HEK293 (cell line): Measurements from ENCODE around the gene IRF3.

Source experiments
- CTCF ChIA-PET: fragments of 350-600 bp; formaldehyde crosslinking; extraction: SDS; loops from one replicate; lab custom pipeline; 2021; ENCODE audit warnings: antibody characterized with exemption; lab: Yijun Ruan, JAX
- POLR2A ChIA-PET: fragments of 300-600 bp; formaldehyde crosslinking; extraction: SDS; loops from one replicate; lab custom pipeline; 2020; ENCODE audit warnings: antibody characterized with exemption, inconsistent platforms; lab: Yijun Ruan, JAX
- H3K27ac ChIP-seq: fragments of 200-500 bp; sonication (Bioruptor generic); 2 replicates; pipeline ENCODE4 v1.5.1; 2014; ENCODE audit warnings: low read depth, low read length, control low read depth, inconsistent platforms; ENCODE audit errors: extremely low read depth
- H3K36me3 ChIP-seq, 2 experiments: fragments of 200-500 bp in 1 of 2; sonication (Bioruptor generic) in 1 of 2; 1 replicate in 1 of 2; 2 replicates in 1 of 2; pipeline ENCODE4 v1.5.1; 2014 to 2017; ENCODE audit warnings: inconsistent platforms in 2 of 2, low read length in 2 of 2; ENCODE audit not compliant: control insufficient read depth in 2 of 2, insufficient read depth in 1 of 2
- H3K4me1 ChIP-seq: fragments of 200-500 bp; sonication (Bioruptor generic); 2 replicates; pipeline ENCODE4 v1.5.1; 2014; ENCODE audit warnings: mild to moderate bottlenecking, low read length, inconsistent platforms; ENCODE audit not compliant: control insufficient read depth, insufficient read depth
- H3K4me3 ChIP-seq: 2 replicates; pipeline ENCODE4 v1.5.1; 2011; ENCODE audit warnings: low read depth, mild to moderate bottlenecking, control low read depth, low read length, moderate library complexity
- H3K9me3 ChIP-seq: fragments of 200-500 bp; sonication (Bioruptor generic); 2 replicates; pipeline ENCODE4 v1.5.1; 2014; ENCODE audit warnings: low read depth, low read length, inconsistent platforms; ENCODE audit not compliant: control insufficient read depth, insufficient read depth
- GFI1B ChIP-seq: fragments of 450-650 bp; formaldehyde crosslinking; IDR thresholded peaks from 2 replicates; pipeline ENCODE4 v1.5.1; 2016; ENCODE audit warnings: missing biosample characterization, missing genetic modification characterization
- GLIS1 ChIP-seq: fragments of 450-650 bp; formaldehyde crosslinking; IDR thresholded peaks from 2 replicates; pipeline ENCODE4 v1.5.1; 2016; ENCODE audit warnings: missing biosample characterization, missing genetic modification characterization
- HOXA7 ChIP-seq: sonication (generic); formaldehyde crosslinking; IDR thresholded peaks from 2 replicates; pipeline ENCODE4 v1.8.1; 2022; ENCODE audit warnings: missing genetic modification reagents, borderline replicate concordance
- KLF8 ChIP-seq: fragments of 450-650 bp; formaldehyde crosslinking; IDR thresholded peaks from 2 replicates; pipeline ENCODE4 v1.5.1; 2016; ENCODE audit warnings: missing biosample characterization, missing genetic modification characterization
- MEIS1 ChIP-seq: sonication (generic); formaldehyde crosslinking; IDR thresholded peaks from 2 replicates; pipeline ENCODE4 v1.8.1; 2022; ENCODE audit warnings: missing genetic modification reagents, mild to moderate bottlenecking, borderline replicate concordance
- ZBTB8A ChIP-seq: fragments of 450-650 bp; formaldehyde crosslinking; IDR thresholded peaks from 2 replicates; pipeline ENCODE4 v1.5.1; 2016; ENCODE audit warnings: missing biosample characterization, missing genetic modification characterization
- ZNF2 ChIP-seq: fragments of 450-650 bp; formaldehyde crosslinking; IDR thresholded peaks from 2 replicates; pipeline ENCODE4 v1.5.1; 2016; ENCODE audit warnings: missing biosample characterization, missing genetic modification characterization
- ZNF324 ChIP-seq: fragments of 450-650 bp; formaldehyde crosslinking; IDR thresholded peaks from 2 replicates; pipeline ENCODE4 v1.5.1; 2016; ENCODE audit warnings: missing biosample characterization, missing genetic modification characterization
- ZNF433 ChIP-seq: fragments of 450-650 bp; formaldehyde crosslinking; IDR thresholded peaks from 2 replicates; pipeline ENCODE4 v1.5.1; 2016; ENCODE audit warnings: missing biosample characterization, missing genetic modification characterization, low read depth
- ZNF571 ChIP-seq: fragments of 450-650 bp; formaldehyde crosslinking; IDR thresholded peaks from 2 replicates; pipeline ENCODE4 v1.5.0; 2017; ENCODE audit warnings: missing biosample characterization, missing genetic modification characterization
- ZNF626 ChIP-seq: fragments of 450-650 bp; sonication (Bioruptor Pico); formaldehyde crosslinking; IDR thresholded peaks from 2 replicates; pipeline ENCODE4 v1.5.1; 2018; ENCODE audit warnings: missing biosample characterization, missing genetic modification characterization, inconsistent platforms
- ZNF639 ChIP-seq: fragments of 450-650 bp; formaldehyde crosslinking; IDR thresholded peaks from 2 replicates; pipeline ENCODE4 v1.5.1; 2016; ENCODE audit warnings: missing biosample characterization, missing genetic modification characterization
- ZNF670 ChIP-seq: fragments of 450-650 bp; formaldehyde crosslinking; IDR thresholded peaks from 2 replicates; pipeline ENCODE4 v1.5.1; 2016; ENCODE audit warnings: missing biosample characterization, missing genetic modification characterization, low read depth
- ZNF747 ChIP-seq: fragments of 450-650 bp; formaldehyde crosslinking; IDR thresholded peaks from 2 replicates; pipeline ENCODE4 v1.5.1; 2016; ENCODE audit warnings: missing biosample characterization, missing genetic modification characterization
- TF ChIP-seq, protein P1 (sequence below): fragments of 450-650 bp; formaldehyde crosslinking; IDR thresholded peaks from 2 replicates; pipeline ENCODE4 v1.5.1; 2016; ENCODE audit warnings: missing biosample characterization, missing genetic modification characterization
- TF ChIP-seq, protein P2 (sequence below): fragments of 450-650 bp; formaldehyde crosslinking; IDR thresholded peaks from 2 replicates; pipeline ENCODE4 v1.5.1; 2016; ENCODE audit warnings: missing biosample characterization, missing genetic modification characterization
- TF ChIP-seq, protein P3 (sequence below): fragments of 450-650 bp; formaldehyde crosslinking; conservative IDR thresholded peaks from 2 replicates; pipeline ENCODE4 v1.5.1; 2016; ENCODE audit warnings: low read depth, missing biosample characterization, missing genetic modification characterization
- TF ChIP-seq, protein P4 (sequence below): fragments of 450-650 bp; formaldehyde crosslinking; IDR thresholded peaks from 2 replicates; pipeline ENCODE4 v1.5.1; 2016; ENCODE audit warnings: missing biosample characterization, missing genetic modification characterization, borderline replicate concordance
- TF ChIP-seq, protein P5 (sequence below): fragments of 450-650 bp; formaldehyde crosslinking; IDR thresholded peaks from 2 replicates; pipeline ENCODE4 v1.5.1; 2016; ENCODE audit warnings: missing biosample characterization, missing genetic modification characterization

Gene IRF3

DNA sequence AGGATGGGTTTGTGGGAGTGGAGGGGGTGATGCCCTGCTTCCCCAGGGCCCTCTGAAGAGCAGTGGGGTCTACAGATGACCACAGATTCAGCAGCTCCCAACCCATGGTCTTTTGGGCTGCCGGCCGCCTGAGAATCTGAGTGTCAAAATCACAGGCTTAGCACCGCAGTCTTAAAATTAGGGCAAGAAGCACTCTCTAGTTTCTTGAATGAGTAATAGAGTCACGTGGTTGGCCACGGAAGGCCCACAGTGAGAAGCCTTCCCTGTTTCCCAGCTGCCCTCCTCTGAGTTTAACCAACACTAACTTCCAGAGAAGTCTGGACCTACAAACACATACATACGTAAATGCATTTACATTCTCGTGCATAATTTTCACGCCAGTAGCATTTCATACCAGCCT lies 16.6 kb upstream of the IRF3 start:
- CTCF ChIA-PET = interaction anchor here (1.0 to 2.0 kb wide), 3 partner anchors 18 to 179 kb away, joined by 4 to 10 read pairs (median 8); partner anchors contain the start of gene PTOV1
- Histone ChIP-seq H3K27ac (no peak overlapping the region), H3K9me3 (no peaks in the 10 kb centered on the region), H3K4me1 (peaks cover 17% of the 10 kb centered on the region), H3K36me3 (peaks cover 43 to 59% of the 10 kb centered on the region in 2 experiments), H3K4me3 (no peak overlapping the region)
- TF ChIP-seq KLF8 (tag by site-specific recombination) (no peak), MEIS1 (CRISPR knock-in tag) (no peak), ZBTB8A (no peak), ZNF639 (tag by site-specific recombination) (no peak)
- TF ChIP-seq, protein P1, sequence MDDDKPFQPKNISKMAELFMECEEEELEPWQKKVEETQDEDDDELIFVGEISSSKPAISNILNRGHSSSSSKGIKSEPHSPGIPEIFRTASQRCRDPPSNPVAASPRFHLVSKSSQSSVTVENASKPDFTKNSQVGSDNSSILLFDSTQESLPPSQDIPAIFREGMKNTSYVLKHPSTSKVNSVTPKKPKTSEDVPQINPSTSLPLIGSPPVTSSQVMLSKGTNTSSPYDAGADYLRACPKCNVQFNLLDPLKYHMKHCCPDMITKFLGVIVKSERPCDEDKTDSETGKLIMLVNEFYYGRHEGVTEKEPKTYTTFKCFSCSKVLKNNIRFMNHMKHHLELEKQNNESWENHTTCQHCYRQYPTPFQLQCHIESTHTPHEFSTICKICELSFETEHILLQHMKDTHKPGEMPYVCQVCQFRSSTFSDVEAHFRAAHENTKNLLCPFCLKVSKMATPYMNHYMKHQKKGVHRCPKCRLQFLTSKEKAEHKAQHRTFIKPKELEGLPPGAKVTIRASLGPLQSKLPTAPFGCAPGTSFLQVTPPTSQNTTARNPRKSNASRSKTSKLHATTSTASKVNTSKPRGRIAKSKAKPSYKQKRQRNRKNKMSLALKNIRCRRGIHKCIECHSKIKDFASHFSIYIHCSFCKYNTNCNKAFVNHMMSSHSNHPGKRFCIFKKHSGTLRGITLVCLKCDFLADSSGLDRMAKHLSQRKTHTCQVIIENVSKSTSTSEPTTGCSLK (tag by site-specific recombination) = no peak
- TF ChIP-seq, protein P2, sequence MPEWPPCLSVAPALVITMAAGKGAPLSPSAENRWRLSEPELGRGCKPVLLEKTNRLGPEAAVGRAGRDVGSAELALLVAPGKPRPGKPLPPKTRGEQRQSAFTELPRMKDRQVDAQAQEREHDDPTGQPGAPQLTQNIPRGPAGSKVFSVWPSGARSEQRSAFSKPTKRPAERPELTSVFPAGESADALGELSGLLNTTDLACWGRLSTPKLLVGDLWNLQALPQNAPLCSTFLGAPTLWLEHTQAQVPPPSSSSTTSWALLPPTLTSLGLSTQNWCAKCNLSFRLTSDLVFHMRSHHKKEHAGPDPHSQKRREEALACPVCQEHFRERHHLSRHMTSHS = no peak
- TF ChIP-seq, protein P3, sequence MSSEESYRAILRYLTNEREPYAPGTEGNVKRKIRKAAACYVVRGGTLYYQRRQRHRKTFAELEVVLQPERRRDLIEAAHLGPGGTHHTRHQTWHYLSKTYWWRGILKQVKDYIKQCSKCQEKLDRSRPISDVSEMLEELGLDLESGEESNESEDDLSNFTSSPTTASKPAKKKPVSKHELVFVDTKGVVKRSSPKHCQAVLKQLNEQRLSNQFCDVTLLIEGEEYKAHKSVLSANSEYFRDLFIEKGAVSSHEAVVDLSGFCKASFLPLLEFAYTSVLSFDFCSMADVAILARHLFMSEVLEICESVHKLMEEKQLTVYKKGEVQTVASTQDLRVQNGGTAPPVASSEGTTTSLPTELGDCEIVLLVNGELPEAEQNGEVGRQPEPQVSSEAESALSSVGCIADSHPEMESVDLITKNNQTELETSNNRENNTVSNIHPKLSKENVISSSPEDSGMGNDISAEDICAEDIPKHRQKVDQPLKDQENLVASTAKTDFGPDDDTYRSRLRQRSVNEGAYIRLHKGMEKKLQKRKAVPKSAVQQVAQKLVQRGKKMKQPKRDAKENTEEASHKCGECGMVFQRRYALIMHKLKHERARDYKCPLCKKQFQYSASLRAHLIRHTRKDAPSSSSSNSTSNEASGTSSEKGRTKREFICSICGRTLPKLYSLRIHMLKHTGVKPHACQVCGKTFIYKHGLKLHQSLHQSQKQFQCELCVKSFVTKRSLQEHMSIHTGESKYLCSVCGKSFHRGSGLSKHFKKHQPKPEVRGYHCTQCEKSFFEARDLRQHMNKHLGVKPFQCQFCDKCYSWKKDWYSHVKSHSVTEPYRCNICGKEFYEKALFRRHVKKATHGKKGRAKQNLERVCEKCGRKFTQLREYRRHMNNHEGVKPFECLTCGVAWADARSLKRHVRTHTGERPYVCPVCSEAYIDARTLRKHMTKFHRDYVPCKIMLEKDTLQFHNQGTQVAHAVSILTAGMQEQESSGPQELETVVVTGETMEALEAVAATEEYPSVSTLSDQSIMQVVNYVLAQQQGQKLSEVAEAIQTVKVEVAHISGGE = no peak
- POLR2A ChIA-PET = interaction anchor here (0.6 kb wide), 1 partner anchor 96 kb away, joined by 3 read pairs; no protein-coding TSS in a partner anchor

DNA sequence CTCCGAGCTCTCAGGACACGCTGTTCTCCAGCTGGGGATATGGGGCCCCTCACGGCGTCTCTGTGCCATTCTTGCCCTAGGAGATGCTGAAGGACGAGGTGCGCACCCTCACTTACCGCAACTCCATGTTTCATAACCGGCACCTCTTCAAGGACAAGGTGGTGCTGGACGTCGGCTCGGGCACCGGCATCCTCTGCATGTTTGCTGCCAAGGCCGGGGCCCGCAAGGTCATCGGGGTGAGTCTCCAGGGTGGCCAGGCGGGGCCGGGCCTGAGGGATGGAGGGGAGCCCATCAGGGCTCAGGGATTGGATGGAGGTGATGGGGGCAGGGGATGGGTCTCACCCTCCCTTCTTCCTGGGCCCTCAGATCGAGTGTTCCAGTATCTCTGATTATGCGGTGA lies 16.2 kb upstream of the IRF3 start:
- CTCF ChIA-PET = interaction anchor here (0.6 to 2.0 kb wide), 11 partner anchors 9 to 290 kb away, joined by 3 to 10 read pairs (median 5); partner anchors contain the start of genes AP2A1 and PTOV1
- H3K36me3 ChIP-seq = peaks cover 43 to 56% of the 10 kb centered on the region in 2 experiments
- POLR2A ChIA-PET = interaction anchor here (0.6 kb wide), 2 partner anchors 36 to 96 kb away, joined by 3 read pairs; no protein-coding TSS in a partner anchor
- no peak for TF ChIP-seq ZNF747
- TF ChIP-seq GLIS1 (tag by site-specific recombination) = no peak
- TF ChIP-seq ZNF571 (tag by site-specific recombination) = no peak
- no peak for TF ChIP-seq ZNF626
- TF ChIP-seq ZNF433 (tag by site-specific recombination) = no peak
- TF ChIP-seq, protein P4, sequence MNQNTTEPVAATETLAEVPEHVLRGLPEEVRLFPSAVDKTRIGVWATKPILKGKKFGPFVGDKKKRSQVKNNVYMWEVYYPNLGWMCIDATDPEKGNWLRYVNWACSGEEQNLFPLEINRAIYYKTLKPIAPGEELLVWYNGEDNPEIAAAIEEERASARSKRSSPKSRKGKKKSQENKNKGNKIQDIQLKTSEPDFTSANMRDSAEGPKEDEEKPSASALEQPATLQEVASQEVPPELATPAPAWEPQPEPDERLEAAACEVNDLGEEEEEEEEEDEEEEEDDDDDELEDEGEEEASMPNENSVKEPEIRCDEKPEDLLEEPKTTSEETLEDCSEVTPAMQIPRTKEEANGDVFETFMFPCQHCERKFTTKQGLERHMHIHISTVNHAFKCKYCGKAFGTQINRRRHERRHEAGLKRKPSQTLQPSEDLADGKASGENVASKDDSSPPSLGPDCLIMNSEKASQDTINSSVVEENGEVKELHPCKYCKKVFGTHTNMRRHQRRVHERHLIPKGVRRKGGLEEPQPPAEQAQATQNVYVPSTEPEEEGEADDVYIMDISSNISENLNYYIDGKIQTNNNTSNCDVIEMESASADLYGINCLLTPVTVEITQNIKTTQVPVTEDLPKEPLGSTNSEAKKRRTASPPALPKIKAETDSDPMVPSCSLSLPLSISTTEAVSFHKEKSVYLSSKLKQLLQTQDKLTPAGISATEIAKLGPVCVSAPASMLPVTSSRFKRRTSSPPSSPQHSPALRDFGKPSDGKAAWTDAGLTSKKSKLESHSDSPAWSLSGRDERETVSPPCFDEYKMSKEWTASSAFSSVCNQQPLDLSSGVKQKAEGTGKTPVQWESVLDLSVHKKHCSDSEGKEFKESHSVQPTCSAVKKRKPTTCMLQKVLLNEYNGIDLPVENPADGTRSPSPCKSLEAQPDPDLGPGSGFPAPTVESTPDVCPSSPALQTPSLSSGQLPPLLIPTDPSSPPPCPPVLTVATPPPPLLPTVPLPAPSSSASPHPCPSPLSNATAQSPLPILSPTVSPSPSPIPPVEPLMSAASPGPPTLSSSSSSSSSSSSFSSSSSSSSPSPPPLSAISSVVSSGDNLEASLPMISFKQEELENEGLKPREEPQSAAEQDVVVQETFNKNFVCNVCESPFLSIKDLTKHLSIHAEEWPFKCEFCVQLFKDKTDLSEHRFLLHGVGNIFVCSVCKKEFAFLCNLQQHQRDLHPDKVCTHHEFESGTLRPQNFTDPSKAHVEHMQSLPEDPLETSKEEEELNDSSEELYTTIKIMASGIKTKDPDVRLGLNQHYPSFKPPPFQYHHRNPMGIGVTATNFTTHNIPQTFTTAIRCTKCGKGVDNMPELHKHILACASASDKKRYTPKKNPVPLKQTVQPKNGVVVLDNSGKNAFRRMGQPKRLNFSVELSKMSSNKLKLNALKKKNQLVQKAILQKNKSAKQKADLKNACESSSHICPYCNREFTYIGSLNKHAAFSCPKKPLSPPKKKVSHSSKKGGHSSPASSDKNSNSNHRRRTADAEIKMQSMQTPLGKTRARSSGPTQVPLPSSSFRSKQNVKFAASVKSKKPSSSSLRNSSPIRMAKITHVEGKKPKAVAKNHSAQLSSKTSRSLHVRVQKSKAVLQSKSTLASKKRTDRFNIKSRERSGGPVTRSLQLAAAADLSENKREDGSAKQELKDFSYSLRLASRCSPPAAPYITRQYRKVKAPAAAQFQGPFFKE (tag by site-specific recombination) = no peak
- TF ChIP-seq, protein P5, sequence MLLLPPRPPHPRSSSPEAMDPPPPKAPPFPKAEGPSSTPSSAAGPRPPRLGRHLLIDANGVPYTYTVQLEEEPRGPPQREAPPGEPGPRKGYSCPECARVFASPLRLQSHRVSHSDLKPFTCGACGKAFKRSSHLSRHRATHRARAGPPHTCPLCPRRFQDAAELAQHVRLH (tag by site-specific recombination) = no peak
- TF ChIP-seq ZNF2 (tag by site-specific recombination) = no peak
- TF ChIP-seq ZNF324 (tag by site-specific recombination) = no peak
- no peak for TF ChIP-seq ZNF670 (tag by site-specific recombination)
- no peak for TF ChIP-seq HOXA7 (CRISPR knock-in tag)
- no peak for TF ChIP-seq GFI1B

More for the DNA sequence above, 16.2 kb upstream of the IRF3 start:
- H3K27ac ChIP-seq = no peak overlapping the region
- H3K9me3 ChIP-seq = no peaks in the 10 kb centered on the region
- peaks cover 17% of the 10 kb centered on the region for H3K4me1 ChIP-seq
- no peak overlapping the region for H3K4me3 ChIP-seq
